NT2/D1 (cell line): Measurements from ENCODE around the gene CUEDC2.

Source experiments
- YY1 ChIP-seq: IDR thresholded peaks from 2 replicates; pipeline ENCODE4 v1.6.1; 2011; ENCODE audit not compliant: insufficient read length, insufficient read depth
- ZNF274 ChIP-seq: IDR thresholded peaks from 2 replicates; pipeline ENCODE4 v1.6.1; 2011; ENCODE audit warnings: mild to moderate bottlenecking, low read depth, low read length

DNA sequence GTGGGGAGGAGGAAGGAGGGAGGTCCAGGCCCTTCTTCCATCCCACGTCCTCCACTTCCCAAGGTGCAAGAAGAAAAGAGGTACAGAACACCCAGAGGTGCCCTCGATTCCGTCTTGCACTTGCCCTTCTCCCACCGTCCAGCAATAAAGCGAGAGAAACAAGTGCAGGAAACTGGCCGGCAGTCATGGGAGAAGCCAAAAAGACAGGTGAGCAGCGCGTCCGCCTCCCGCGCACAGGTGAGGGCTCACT lies 17.7 kb upstream of the CUEDC2 start:
- TF ChIP-seq ZNF274 (no peak), YY1 (no peak)
